Measurements from ENCODE around the gene CYB5D1. TPM values are rescaled to one million over a fixed set of nuclear protein-coding genes. Genes with fewer than 3 reads are reported as not detected.
"Not testable (repeated sequence)": the region's sequence is repeated elsewhere in the genome, so short reads cannot be mapped to it uniquely, and the experiment has no call there.

The CYB5D1 gene, protein sequence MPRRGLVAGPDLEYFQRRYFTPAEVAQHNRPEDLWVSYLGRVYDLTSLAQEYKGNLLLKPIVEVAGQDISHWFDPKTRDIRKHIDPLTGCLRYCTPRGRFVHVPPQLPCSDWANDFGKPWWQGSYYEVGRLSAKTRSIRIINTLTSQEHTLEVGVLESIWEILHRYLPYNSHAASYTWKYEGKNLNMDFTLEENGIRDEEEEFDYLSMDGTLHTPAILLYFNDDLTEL
- total RNA-seq (9.1 and 14.1 TPM in 2 replicates), polyA plus RNA-seq (12.2 and 15.1 TPM in 2 replicates)

DNA sequence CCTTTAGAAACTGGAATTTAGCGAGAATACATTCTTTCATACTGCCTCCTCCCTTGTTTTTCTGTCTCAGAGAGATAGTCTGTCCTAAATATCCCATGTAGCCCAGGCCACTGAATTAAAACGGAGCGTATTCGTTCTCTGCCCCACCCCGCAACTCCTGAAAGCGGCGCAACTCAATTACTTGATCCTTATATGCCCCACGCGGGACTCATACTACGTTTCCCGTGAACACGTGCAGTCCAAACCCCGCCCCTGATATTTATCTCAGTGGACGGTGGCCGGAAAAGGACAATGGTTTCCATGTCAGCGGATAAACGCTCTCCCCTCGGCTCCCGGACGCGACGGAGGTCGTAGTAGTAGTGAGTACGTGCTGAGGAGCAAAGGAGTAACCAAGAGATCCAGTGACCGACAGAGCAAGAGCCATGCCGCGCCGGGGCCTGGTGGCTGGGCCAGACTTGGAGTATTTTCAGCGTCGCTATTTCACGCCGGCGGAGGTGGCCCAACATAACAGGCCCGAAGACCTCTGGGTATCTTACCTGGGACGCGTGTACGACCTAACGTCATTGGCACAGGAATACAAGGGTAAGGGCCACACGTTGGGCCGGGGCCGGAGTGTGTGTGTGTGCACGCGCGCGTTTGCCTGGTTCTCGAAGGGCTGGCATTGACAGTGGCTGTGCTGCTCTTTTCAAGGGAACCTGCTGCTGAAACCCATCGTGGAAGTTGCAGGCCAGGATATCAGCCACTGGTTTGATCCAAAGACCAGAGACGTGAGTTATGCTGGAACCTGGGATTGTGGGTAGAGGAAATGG is at the start of gene CYB5D1:
TSS of gene CYB5D1 (plus strand) at position 291 of the 809 bp plus-strand sequence. CDS start at position 423, 132 bp downstream.
- peaks cover 44% of the 10 kb centered on the region for H3K79me2 ChIP-seq
- H4K20me1 ChIP-seq (ENCODE audit: insufficient read depth, poor library complexity, severe bottlenecking): peaks cover 5% of the 10 kb centered on the region
- peak within 1 kb of the TSS; percentile 35 for H2AFZ ChIP-seq
- H3K27ac ChIP-seq: peak within 1 kb of the TSS; percentile 91
- no peaks in the 10 kb centered on the region for H3K9me3 ChIP-seq (ENCODE audit: low read depth)
- H3K4me2 ChIP-seq: peak within 1 kb of the TSS; percentile 93
- H3K9me2 ChIP-seq (replicated peaks; ENCODE audit: insufficient read depth): no peaks in the 10 kb centered on the region
- H3K36me3 ChIP-seq (replicated peaks; ENCODE audit: insufficient read depth, low read depth): no peaks in the 10 kb centered on the region
- H3K27me3 ChIP-seq: no peaks in the 10 kb centered on the region
- WGBS (ENCODE audit: low lambda C conversion rate, missing lambda C conversion rate): 3% methylated on average over 48 of the region's 48 CpGs
- peaks cover 36% of the 10 kb centered on the region for H3K4me1 ChIP-seq (ENCODE audit: insufficient read depth)
- peak within 1 kb of the TSS; percentile 44 for H3K4me3 ChIP-seq
- peak; percentile 95 for DNase-seq (ENCODE audit: low spot score)
- no peak for TF ChIP-seq EZH2 (IDR thresholded peaks at IDR 0.05; ENCODE audit: borderline replicate concordance)

DNA sequence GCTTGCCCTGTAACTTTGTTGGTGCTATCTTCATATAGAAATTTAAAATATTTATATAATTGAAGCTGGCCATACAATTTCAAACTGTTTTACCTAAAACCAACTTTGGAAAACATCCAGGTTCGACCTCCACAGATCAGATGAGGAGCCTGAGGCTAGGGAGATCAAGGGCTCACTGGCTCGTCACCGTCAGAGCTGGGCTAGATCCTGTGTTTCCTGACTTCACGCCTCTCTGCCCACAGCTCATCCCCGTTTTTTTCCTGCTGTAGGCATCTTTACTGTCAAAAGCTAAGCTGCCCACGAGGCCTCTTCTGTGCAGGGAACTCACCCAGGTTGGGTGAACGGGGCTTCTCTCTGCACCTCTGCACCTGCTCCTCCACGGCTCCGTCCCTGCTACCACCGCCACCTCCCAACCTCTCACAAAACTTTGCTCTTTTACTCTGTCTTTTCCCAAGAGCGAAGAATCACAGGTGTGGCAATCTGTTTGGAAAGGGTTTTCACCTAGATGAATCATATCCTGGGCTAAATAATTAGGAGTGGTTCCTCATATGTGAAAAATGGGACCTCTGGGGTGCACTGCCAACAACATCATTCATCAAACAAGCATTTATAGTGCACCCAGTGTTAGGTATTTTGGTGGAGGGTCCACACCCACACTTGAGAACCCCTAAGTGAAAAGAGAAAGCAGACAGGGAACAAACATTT is 48.6 kb upstream of the CYB5D1 start:
- Histone ChIP-seq H3K9me2 (replicated peaks; ENCODE audit: insufficient read depth) (no peaks in the 10 kb centered on the region), H3K4me1 (ENCODE audit: insufficient read depth) (no peaks in the 10 kb centered on the region), H3K4me3 (no peak overlapping the region), H4K20me1 (ENCODE audit: insufficient read depth, poor library complexity, severe bottlenecking) (no peaks in the 10 kb centered on the region), H2AFZ (no peak overlapping the region), H3K27me3 (no peaks in the 10 kb centered on the region), H3K4me2 (no peak overlapping the region), H3K36me3 (replicated peaks; ENCODE audit: insufficient read depth, low read depth) (no peaks in the 10 kb centered on the region), H3K9me3 (ENCODE audit: low read depth) (no peaks in the 10 kb centered on the region), H3K79me2 (no peaks in the 10 kb centered on the region), H3K27ac (no peak overlapping the region)
- WGBS (ENCODE audit: low lambda C conversion rate, missing lambda C conversion rate): 58% methylated on average over 11 of the region's 11 CpGs
- TF ChIP-seq, protein P1, sequence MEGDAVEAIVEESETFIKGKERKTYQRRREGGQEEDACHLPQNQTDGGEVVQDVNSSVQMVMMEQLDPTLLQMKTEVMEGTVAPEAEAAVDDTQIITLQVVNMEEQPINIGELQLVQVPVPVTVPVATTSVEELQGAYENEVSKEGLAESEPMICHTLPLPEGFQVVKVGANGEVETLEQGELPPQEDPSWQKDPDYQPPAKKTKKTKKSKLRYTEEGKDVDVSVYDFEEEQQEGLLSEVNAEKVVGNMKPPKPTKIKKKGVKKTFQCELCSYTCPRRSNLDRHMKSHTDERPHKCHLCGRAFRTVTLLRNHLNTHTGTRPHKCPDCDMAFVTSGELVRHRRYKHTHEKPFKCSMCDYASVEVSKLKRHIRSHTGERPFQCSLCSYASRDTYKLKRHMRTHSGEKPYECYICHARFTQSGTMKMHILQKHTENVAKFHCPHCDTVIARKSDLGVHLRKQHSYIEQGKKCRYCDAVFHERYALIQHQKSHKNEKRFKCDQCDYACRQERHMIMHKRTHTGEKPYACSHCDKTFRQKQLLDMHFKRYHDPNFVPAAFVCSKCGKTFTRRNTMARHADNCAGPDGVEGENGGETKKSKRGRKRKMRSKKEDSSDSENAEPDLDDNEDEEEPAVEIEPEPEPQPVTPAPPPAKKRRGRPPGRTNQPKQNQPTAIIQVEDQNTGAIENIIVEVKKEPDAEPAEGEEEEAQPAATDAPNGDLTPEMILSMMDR (IDR thresholded peaks at IDR 0.05; ENCODE audit: poor library complexity): no peak
- no peak for TF ChIP-seq EZH2phosphoT487 (IDR thresholded peaks at IDR 0.05; ENCODE audit: low read depth, severe bottlenecking, unreplicated experiment)
- TF ChIP-seq EZH2 (IDR thresholded peaks at IDR 0.05; ENCODE audit: borderline replicate concordance): no peak
- no peak for DNase-seq (ENCODE audit: low spot score)

DNA sequence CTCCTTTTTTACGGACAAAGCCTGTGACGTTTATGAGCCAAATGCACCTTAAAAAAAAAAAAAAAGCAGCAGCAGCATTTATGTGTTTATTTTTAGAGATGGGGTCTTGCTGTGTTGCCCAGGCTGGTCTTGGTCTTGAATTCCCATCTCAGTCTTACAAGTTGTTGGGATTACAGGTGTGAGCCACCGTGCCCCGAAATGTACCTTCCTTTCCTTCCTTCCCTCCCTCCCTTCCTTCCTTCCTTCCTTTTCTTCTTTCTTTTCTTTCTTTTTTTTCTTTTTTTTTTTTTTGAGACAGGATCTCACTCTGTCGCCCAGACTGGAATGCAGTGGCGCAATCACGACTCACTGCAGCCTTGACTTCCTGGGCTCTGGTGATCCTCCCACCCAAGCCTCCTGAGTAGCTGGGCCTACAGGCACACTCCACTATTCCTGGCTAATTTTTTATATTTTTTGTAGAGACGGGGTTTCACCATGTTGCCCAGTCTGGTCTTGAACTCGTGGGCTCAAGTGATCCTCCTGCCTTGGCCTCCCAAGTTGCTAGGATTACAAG is 47.9 kb upstream of the CYB5D1 start:
- not testable (repeated sequence) for H3K9me2 ChIP-seq (replicated peaks; ENCODE audit: insufficient read depth); H4K20me1 ChIP-seq (ENCODE audit: insufficient read depth, poor library complexity, severe bottlenecking); H2AFZ ChIP-seq; H3K9me3 ChIP-seq (ENCODE audit: low read depth); H3K4me3 ChIP-seq; DNase-seq (ENCODE audit: low spot score); H3K4me2 ChIP-seq; H3K27me3 ChIP-seq; H3K27ac ChIP-seq; H3K4me1 ChIP-seq (ENCODE audit: insufficient read depth); H3K79me2 ChIP-seq; H3K36me3 ChIP-seq (replicated peaks; ENCODE audit: insufficient read depth, low read depth)
- 85% methylated on average over 9 of the region's 9 CpGs for WGBS (ENCODE audit: low lambda C conversion rate, missing lambda C conversion rate)

DNA sequence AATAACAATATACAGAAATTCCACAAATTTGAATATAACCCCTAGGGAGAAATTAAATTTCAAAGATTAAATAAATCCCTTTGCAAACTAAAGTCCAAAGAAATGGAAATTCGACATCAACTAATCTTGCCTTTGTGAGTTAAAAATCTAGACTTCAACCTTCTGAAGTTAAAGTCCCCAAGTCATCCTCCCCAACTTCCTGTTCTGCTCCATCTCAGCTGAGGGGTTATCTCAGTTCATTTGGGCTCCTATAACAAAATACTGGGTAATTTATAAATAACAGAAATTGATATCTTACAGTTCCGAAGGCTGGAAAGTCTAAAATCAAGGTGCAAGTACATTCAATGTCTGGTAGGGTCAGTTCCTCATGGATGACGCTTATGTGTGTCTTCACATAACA is 46.6 kb upstream of the CYB5D1 start:
- Histone ChIP-seq H2AFZ (no peak overlapping the region), H4K20me1 (ENCODE audit: insufficient read depth, poor library complexity, severe bottlenecking) (no peaks in the 10 kb centered on the region), H3K4me1 (ENCODE audit: insufficient read depth) (no peaks in the 10 kb centered on the region), H3K36me3 (replicated peaks; ENCODE audit: insufficient read depth, low read depth) (no peaks in the 10 kb centered on the region), H3K9me2 (replicated peaks; ENCODE audit: insufficient read depth) (no peaks in the 10 kb centered on the region), H3K9me3 (ENCODE audit: low read depth) (no peaks in the 10 kb centered on the region), H3K4me2 (no peak overlapping the region), H3K27me3 (no peaks in the 10 kb centered on the region), H3K27ac (no peak overlapping the region), H3K4me3 (no peak overlapping the region), H3K79me2 (no peaks in the 10 kb centered on the region)
- no peak for DNase-seq (ENCODE audit: low spot score)
- 90% methylated on average over 3 of the region's 3 CpGs for WGBS (ENCODE audit: low lambda C conversion rate, missing lambda C conversion rate)
- TF ChIP-seq EZH2phosphoT487 (IDR thresholded peaks at IDR 0.05; ENCODE audit: low read depth, severe bottlenecking, unreplicated experiment) (no peak), EZH2 (IDR thresholded peaks at IDR 0.05; ENCODE audit: borderline replicate concordance) (no peak)
- TF ChIP-seq, protein P1 (IDR thresholded peaks at IDR 0.05; ENCODE audit: poor library complexity): no peak
